Measurements from ENCODE around the gene HNRNPDL. TPM values are rescaled to one million over a fixed set of nuclear protein-coding genes. Genes with fewer than 3 reads are reported as not detected.

HNRNPDL gene
- polyA plus RNA-seq, 3 donors: 89.8 to 294 (median 112) TPM

- Histone ChIP-seq H3K9me3 (replicated peaks in 1 of 2; ENCODE audit: control insufficient read depth in 1 of 2, insufficient read depth in 1 of 2, low read length in 2 of 2) (peaks cover 5 to 13% of the 10 kb centered on the region in 2 donors), H3K4me3 (replicated peaks in 1 of 3; ENCODE audit: low read depth in 2 of 3, low read length in 3 of 3) (no peak overlapping the region), H3K79me2 (ENCODE audit: insufficient read depth, low read length) (peaks cover 25% of the 10 kb centered on the region), H2AFZ (ENCODE audit: insufficient read depth, low read depth, low read length, poor library complexity, severe bottlenecking) (no peak overlapping the region), H3K27me3 (ENCODE audit: control insufficient read depth in 2 of 2, insufficient read depth in 2 of 2, low read length in 2 of 2) (no peaks in the 10 kb centered on the region), H3K27ac (ENCODE audit: low read depth in 1 of 2, low read length in 2 of 2) (no peak overlapping the region), H3K9ac (ENCODE audit: insufficient read depth, low read length, poor library complexity, severe bottlenecking) (no peak overlapping the region), H3K36me3 (replicated peaks in 1 of 2; ENCODE audit: control insufficient read depth in 1 of 2, insufficient read depth in 2 of 2, low read length in 2 of 2) (no peaks in the 10 kb centered on the region), H3K4me2 (replicated peaks; ENCODE audit: extremely low read depth, low read length, poor library complexity, severe bottlenecking) (no peak overlapping the region), H3K4me1 (ENCODE audit: control insufficient read depth in 1 of 2, insufficient read depth in 2 of 2, low read length in 2 of 2) (peaks cover 1 to 9% of the 10 kb centered on the region in 2 donors), H4K20me1 (ENCODE audit: insufficient read depth, low read length) (peaks cover 4% of the 10 kb centered on the region)
- Mint-ChIP-seq H3K36me3 (peaks cover 6 to 18% of the 10 kb centered on the region in 2 donors), H3K9me3 (peaks cover 7 to 20% (median 11%) of the 10 kb centered on the region in 7 donors), H3K4me3 (no peak overlapping the region), H3K27me3 (ENCODE audit: low read depth in 3 of 3) (peaks cover 0 to 1% (median 0%) of the 10 kb centered on the region in 3 donors), H3K27ac (peak overlapping the region in 1 of 7 donors; percentile 11), H3K4me1 (peaks cover 14% of the 10 kb centered on the region)
- no peak for TF ChIP-seq CTCF (IDR thresholded peaks at IDR 0.05)
- no peak for DNase-seq
- intact Hi-C loops (cut with micrococcal nuclease): no loop called here
- WGBS (ENCODE audit: insufficient coverage): 97% methylated on average over 6 of the region's 9 CpGs
Measured at GRCh38 chr4:82380344-82380743, 49.9 kb downstream of the HNRNPDL start.

- Histone ChIP-seq H3K4me1 (ENCODE audit: control insufficient read depth in 1 of 2, insufficient read depth in 2 of 2, low read length in 2 of 2) (peaks cover 21 to 33% of the 10 kb centered on the region in 2 donors), H3K27me3 (ENCODE audit: control insufficient read depth in 2 of 2, insufficient read depth in 2 of 2, low read length in 2 of 2) (no peaks in the 10 kb centered on the region), H3K27ac (ENCODE audit: low read depth in 1 of 2, low read length in 2 of 2) (no peak overlapping the region), H3K4me2 (replicated peaks; ENCODE audit: extremely low read depth, low read length, poor library complexity, severe bottlenecking) (no peak overlapping the region), H3K9me3 (replicated peaks in 1 of 2; ENCODE audit: control insufficient read depth in 1 of 2, insufficient read depth in 1 of 2, low read length in 2 of 2) (peaks cover 4 to 9% of the 10 kb centered on the region in 2 donors), H3K79me2 (ENCODE audit: insufficient read depth, low read length) (peaks cover 62% of the 10 kb centered on the region), H2AFZ (ENCODE audit: insufficient read depth, low read depth, low read length, poor library complexity, severe bottlenecking) (no peak overlapping the region), H3K4me3 (replicated peaks in 1 of 3; ENCODE audit: low read depth in 2 of 3, low read length in 3 of 3) (no peak overlapping the region), H3K36me3 (replicated peaks in 1 of 2; ENCODE audit: control insufficient read depth in 1 of 2, insufficient read depth in 2 of 2, low read length in 2 of 2) (no peaks in the 10 kb centered on the region), H3K9ac (ENCODE audit: insufficient read depth, low read length, poor library complexity, severe bottlenecking) (no peak overlapping the region), H4K20me1 (ENCODE audit: insufficient read depth, low read length) (peaks cover 24% of the 10 kb centered on the region)
- WGBS (ENCODE audit: insufficient coverage): 95% methylated on average over 4 of the region's 4 CpGs
- peaks cover 6 to 16% of the 10 kb centered on the region in 2 donors for H3K36me3 Mint-ChIP-seq
- H3K4me3 Mint-ChIP-seq: no peak overlapping the region
- H3K27me3 Mint-ChIP-seq (ENCODE audit: low read depth in 3 of 3): peaks cover 0 to 1% (median 0%) of the 10 kb centered on the region in 3 donors
- peaks cover 32% of the 10 kb centered on the region for H3K4me1 Mint-ChIP-seq
- peaks cover 4 to 10% (median 7%) of the 10 kb centered on the region in 7 donors for H3K9me3 Mint-ChIP-seq
- no peak for TF ChIP-seq CTCF (IDR thresholded peaks at IDR 0.05)
- no peak for DNase-seq
- intact Hi-C loops (cut with micrococcal nuclease): loop anchor here (10.0 kb wide), 2 partner anchors 519 to 971 kb away; partner anchors contain the start of gene SEC31A (in 1 of the 2)
- peak overlapping the region in 2 of 7 donors; percentile 12 to 24 for H3K27ac Mint-ChIP-seq
Measured at GRCh38 chr4:82376109-82376508, 54.2 kb downstream of the HNRNPDL start.
